Endodermal cell (in vitro differentiated cells): ENCODE data around the gene TRIM45. TPM values are rescaled to one million over a fixed set of nuclear protein-coding genes. Genes with fewer than 3 reads are reported as not detected.

Experiments used
- DNase-seq: peaks from one replicate; pipeline ENCODE4 v3.0.0-alpha.2; 2017
- H3K27ac ChIP-seq: 2 replicates; pipeline ENCODE4 v1.5.1; 2013; ENCODE audit warnings: mild to moderate bottlenecking, low read depth, low read length, moderate library complexity
- H3K27me3 ChIP-seq: 2 replicates; pipeline ENCODE4 v1.6.1; 2013; ENCODE audit warnings: mild to moderate bottlenecking, low read length, moderate library complexity; ENCODE audit not compliant: insufficient read depth, control insufficient read depth, poor library complexity, severe bottlenecking
- H3K36me3 ChIP-seq: 2 replicates; pipeline ENCODE4 v1.7.0; 2013; ENCODE audit warnings: mild to moderate bottlenecking, low read length, moderate library complexity; ENCODE audit not compliant: control insufficient read depth, insufficient read depth
- H3K4me1 ChIP-seq: one replicate; pipeline ENCODE4 v1.7.0; 2013; ENCODE audit warnings: low read length; ENCODE audit not compliant: control insufficient read depth, insufficient read depth
- H3K4me3 ChIP-seq: 2 replicates; pipeline ENCODE4 v1.5.1; 2013; ENCODE audit warnings: mild to moderate bottlenecking, low read length, moderate library complexity
- H3K9ac ChIP-seq: 2 replicates; pipeline ENCODE4 v1.6.1; 2013; ENCODE audit warnings: mild to moderate bottlenecking, low read length, moderate library complexity; ENCODE audit not compliant: poor library complexity, severe bottlenecking; ENCODE audit errors: extremely low read depth
- H3K9me3 ChIP-seq: 2 replicates; pipeline ENCODE4 v1.6.1; 2013; ENCODE audit warnings: mild to moderate bottlenecking, low read length, moderate library complexity; ENCODE audit not compliant: control insufficient read depth
- H3K27ac Mint-ChIP-seq: 2 replicates; pipeline ENCODE4 v1.8.0; 2020; ENCODE audit warnings: mixed read lengths
- H3K27me3 Mint-ChIP-seq: 2 replicates; pipeline ENCODE4 v1.8.0; 2021; ENCODE audit warnings: mild to moderate bottlenecking, mixed read lengths; ENCODE audit not compliant: insufficient read depth
- H3K36me3 Mint-ChIP-seq: 2 replicates; pipeline ENCODE4 v1.8.0; 2020; ENCODE audit warnings: low read depth, mixed read lengths
- H3K4me1 Mint-ChIP-seq: 2 replicates; pipeline ENCODE4 v1.8.0; 2020; ENCODE audit warnings: mixed read lengths
- H3K4me3 Mint-ChIP-seq: 2 replicates; pipeline ENCODE4 v1.8.0; 2020; ENCODE audit warnings: mild to moderate bottlenecking, moderate library complexity, mixed read lengths
- H3K9me3 Mint-ChIP-seq: 2 replicates; pipeline ENCODE4 v1.8.0; 2020; ENCODE audit warnings: mild to moderate bottlenecking, mixed read lengths
- WGBS, 2 experiments: methylation state at CpG; one replicate each; pipeline versions ENCODE4 v1.1.5 to v1.1.7; 2013; ENCODE audit warnings: missing lambda C conversion rate in 2 of 2, mixed read lengths in 1 of 2; ENCODE audit not compliant: insufficient coverage in 1 of 2, insufficient read length in 1 of 2; 5-methylcytosine and 5-hydroxymethylcytosine counted together
- total RNA-seq, 2 donors: library from RNA; stranded (reverse); fragmentation: NEBNext Ultra II Directional in 1 of 2; extraction: Animal tissue kit (Norgen Biotek cat#: 25700) in 1 of 2; gene quantifications; 2 replicates in 1 of 2; 3 replicates in 1 of 2; pipeline ENCODE4 v1.2.1, GENCODE V29; 2021
- TF ChIP-seq, protein P1 (sequence below): fragments of 200-600 bp; sonication (generic); conservative IDR thresholded peaks from 2 replicates; pipeline ENCODE4 v1.5.0; 2021; ENCODE audit warnings: antibody characterized with exemption, mild to moderate bottlenecking

TRIM45 gene
- total RNA-seq, 2 donors from 2014 or later: 13.4 to 16.5 TPM

DNA sequence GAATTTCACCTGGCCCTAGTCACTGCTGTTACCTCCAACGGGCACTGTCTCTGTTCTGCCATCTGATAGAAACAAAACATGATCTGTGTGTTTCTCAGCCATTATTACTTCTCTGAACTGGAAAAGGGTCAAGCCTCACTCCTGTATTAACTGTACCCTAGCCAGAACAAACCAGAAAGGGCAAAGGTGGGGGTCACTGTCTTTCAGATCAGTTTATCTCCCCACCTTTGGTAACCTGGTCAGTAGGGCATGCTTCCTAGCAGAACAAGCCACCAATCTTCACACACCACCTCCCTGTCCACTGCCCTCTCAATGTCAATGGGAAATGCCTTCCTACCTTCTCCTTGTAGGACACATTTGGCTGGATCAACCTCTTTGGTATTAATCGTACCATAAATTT, 3.9 kb downstream of the TRIM45 start:
- peaks cover 19% of the 10 kb centered on the region for H3K4me1 Mint-ChIP-seq
- 94 to 100% methylated on average over 2 of the region's 2 CpGs for WGBS, 2 experiments
- no peaks in the 10 kb centered on the region for H3K27me3 Mint-ChIP-seq

DNA sequence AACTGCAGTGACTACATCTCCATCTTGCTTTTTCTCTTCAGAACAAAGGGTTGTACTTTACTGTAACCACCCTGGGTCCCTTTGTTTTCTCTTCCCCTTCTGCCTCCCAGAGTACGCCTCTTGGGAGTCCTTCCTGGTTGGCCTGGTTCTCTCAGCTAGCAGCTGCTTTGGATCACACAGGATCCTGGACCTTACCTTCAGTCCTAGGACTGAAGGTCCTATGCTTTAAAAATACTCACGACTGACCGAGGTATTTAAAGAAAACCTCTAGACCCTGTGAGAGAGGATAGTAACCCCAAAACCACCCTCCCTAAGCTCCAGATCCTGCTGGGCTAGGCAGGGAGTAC, 4.8 kb downstream of the TRIM45 start:
- Histone ChIP-seq H3K27ac (no peak overlapping the region), H3K4me1 (peaks cover 11% of the 10 kb centered on the region), H3K4me3 (no peak overlapping the region), H3K36me3 (peaks cover 31% of the 10 kb centered on the region), H3K9me3 (no peaks in the 10 kb centered on the region), H3K9ac (no peak overlapping the region), H3K27me3 (no peaks in the 10 kb centered on the region)
- H3K27me3 Mint-ChIP-seq: no peaks in the 10 kb centered on the region
- WGBS, 2 experiments: 98 to 99% methylated on average over 3 of the region's 3 CpGs
- TF ChIP-seq, protein P1, sequence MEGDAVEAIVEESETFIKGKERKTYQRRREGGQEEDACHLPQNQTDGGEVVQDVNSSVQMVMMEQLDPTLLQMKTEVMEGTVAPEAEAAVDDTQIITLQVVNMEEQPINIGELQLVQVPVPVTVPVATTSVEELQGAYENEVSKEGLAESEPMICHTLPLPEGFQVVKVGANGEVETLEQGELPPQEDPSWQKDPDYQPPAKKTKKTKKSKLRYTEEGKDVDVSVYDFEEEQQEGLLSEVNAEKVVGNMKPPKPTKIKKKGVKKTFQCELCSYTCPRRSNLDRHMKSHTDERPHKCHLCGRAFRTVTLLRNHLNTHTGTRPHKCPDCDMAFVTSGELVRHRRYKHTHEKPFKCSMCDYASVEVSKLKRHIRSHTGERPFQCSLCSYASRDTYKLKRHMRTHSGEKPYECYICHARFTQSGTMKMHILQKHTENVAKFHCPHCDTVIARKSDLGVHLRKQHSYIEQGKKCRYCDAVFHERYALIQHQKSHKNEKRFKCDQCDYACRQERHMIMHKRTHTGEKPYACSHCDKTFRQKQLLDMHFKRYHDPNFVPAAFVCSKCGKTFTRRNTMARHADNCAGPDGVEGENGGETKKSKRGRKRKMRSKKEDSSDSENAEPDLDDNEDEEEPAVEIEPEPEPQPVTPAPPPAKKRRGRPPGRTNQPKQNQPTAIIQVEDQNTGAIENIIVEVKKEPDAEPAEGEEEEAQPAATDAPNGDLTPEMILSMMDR: no peak
- peaks cover 22% of the 10 kb centered on the region for H3K4me1 Mint-ChIP-seq
- H3K9me3 Mint-ChIP-seq: no peaks in the 10 kb centered on the region
- H3K27ac Mint-ChIP-seq: no peak overlapping the region
- H3K4me3 Mint-ChIP-seq: no peak overlapping the region
- DNase-seq: no peak
- H3K36me3 Mint-ChIP-seq: peaks cover 38% of the 10 kb centered on the region

More for the DNA sequence above, 3.9 kb downstream of the TRIM45 start:
- Histone ChIP-seq H3K9me3 (no peaks in the 10 kb centered on the region), H3K4me1 (peaks cover 11% of the 10 kb centered on the region), H3K27me3 (no peaks in the 10 kb centered on the region), H3K36me3 (peaks cover 24% of the 10 kb centered on the region), H3K4me3 (no peak overlapping the region), H3K27ac (no peak overlapping the region), H3K9ac (no peak overlapping the region)
- DNase-seq: no peak
- H3K36me3 Mint-ChIP-seq: peaks cover 34% of the 10 kb centered on the region
- H3K27ac Mint-ChIP-seq: no peak overlapping the region
- no peak overlapping the region for H3K4me3 Mint-ChIP-seq
- H3K9me3 Mint-ChIP-seq: no peaks in the 10 kb centered on the region
- TF ChIP-seq, protein P1: no peak

DNA sequence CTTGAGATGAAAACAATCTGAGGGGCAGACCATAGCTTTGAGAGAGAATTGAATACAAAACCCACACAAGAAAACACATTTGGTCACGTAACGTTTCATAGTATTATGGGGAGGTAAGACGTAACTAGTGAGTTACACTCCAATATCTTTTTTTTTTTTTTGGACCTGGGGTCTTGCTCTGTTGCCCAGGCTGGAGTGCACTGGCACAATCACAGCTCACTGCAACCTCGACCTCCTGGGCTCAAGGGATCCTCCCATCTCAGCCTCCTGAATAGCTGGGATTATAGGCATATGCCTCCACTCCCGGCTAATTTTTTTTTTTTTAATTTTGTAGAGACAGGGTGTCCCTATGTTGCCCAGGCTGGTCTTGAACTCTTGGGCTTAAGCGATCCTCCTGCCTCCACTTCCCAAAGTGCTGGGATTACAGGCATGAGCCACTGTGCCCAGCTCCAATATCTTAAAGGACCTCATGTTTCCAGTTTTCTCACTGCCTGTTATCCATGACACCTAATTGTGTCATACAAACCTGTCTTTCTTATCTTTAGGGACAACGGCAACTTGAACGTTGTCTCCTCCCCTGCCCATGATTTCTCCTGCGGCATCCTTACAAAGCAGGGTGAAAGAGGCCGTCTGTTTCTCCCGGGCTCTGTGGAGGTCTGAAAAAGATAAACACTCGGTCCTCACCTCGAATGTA, 5.3 kb downstream of the TRIM45 start:
- no peaks in the 10 kb centered on the region for H3K27me3 Mint-ChIP-seq
- no peak overlapping the region for H3K27ac Mint-ChIP-seq
- peaks cover 41% of the 10 kb centered on the region for H3K36me3 Mint-ChIP-seq

More for the DNA sequence above, 5.3 kb downstream of the TRIM45 start:
- no peak for DNase-seq
- no peaks in the 10 kb centered on the region for H3K9me3 Mint-ChIP-seq
- no peaks in the 10 kb centered on the region for H3K9me3 ChIP-seq
- H3K27me3 ChIP-seq: no peaks in the 10 kb centered on the region
- H3K4me1 ChIP-seq: peaks cover 11% of the 10 kb centered on the region
- H3K9ac ChIP-seq: no peak overlapping the region
- no peak overlapping the region for H3K4me3 Mint-ChIP-seq
- H3K27ac ChIP-seq: no peak overlapping the region
- H3K4me1 Mint-ChIP-seq: peaks cover 22% of the 10 kb centered on the region
- no peak overlapping the region for H3K4me3 ChIP-seq
- H3K36me3 ChIP-seq: peaks cover 34% of the 10 kb centered on the region
- 92 to 96% methylated on average over 9 to 13 of the region's 13 CpGs for WGBS, 2 experiments
- TF ChIP-seq, protein P1: no peak
